SHP77 (cell line): ENCODE data around the gene PRPF40B.

Experiments
- DNase-seq, 2 experiments: peaks; one replicate each; lab custom pipeline; 2025; lab: John Stamatoyannopoulos, UW

The PRPF40B gene

GRCh38 chr12:49684310-49684854 lies 61.0 kb downstream of the PRPF40B start:
- no peak for DNase-seq

- DNase-seq = no peak
Measured at GRCh38 chr12:49687941-49688340, 64.6 kb downstream of the PRPF40B start.

- DNase-seq = no peak
Measured at GRCh38 chr12:49689237-49689636, 65.9 kb downstream of the PRPF40B start.

DNA sequence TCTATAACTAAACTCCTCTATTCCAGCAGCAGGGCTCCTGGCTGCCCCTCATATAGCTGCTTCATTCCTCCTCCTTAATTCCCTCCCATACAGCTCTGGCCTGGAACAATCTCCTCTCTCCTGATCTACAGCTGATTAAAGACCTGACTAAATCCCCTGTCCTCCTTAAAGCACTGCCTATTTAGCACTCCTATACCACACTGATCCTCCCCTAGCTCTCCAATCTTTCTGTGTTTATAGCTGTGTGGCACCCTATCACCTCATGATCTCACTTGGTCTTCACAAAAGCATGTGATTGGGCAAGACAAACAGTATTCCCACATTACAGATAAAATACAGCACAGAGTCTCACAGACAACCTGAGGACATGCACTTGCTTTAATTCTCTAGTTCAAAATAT lies 66.4 kb downstream of the PRPF40B start:
- no peak for DNase-seq

DNA sequence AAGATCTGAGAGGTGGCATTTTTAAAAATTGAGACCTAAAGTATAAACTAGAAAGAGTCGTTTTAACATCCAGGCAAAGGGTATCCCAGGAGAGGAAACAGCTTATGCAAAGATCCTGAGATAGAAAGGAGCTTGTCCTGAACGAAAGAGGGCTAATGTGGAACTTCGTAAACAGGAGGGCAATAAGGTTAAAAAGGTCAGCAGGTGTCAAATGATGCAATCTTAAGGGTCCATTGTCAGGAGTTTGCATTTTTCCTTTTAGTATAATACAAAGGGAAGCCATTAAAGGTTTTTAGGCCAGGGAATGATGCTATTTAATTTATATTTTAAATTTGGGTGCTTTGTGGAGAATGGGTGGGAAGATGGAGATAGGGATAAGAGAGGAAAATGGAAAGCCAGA lies 69.5 kb downstream of the PRPF40B start:
- no peak for DNase-seq

GRCh38 chr12:49693931-49694444 lies 70.6 kb downstream of the PRPF40B start:
- no peak for DNase-seq
